ENCODE measurements around the gene ROR1. TPM values are rescaled to one million over a fixed set of nuclear protein-coding genes. Genes with fewer than 3 reads are reported as not detected.

Gene ROR1
- total RNA-seq, 1 donor from 2014 or later = 0.26 TPM

- no peak for TF ChIP-seq CTCF (IDR thresholded peaks at IDR 0.05; ENCODE audit: insufficient read depth, low read length, severe bottlenecking)
- FAIRE-seq (no peak), DNase-seq (ENCODE audit: low read depth) (no peak)
- no peaks in the 10 kb centered on the region for H3K36me3 ChIP-seq (ENCODE audit: control insufficient read depth, insufficient read depth, low read length)
- H3K4me3 ChIP-seq (ENCODE audit: low read depth, low read length) = no peak overlapping the region
- H3K27me3 ChIP-seq (ENCODE audit: control insufficient read depth, insufficient read depth, low read length) = no peaks in the 10 kb centered on the region
These were observed 281.5 kb downstream of the ROR1 start for GRCh38 chr1:64055310-64055709.

- FAIRE-seq (no peak), DNase-seq (ENCODE audit: low read depth) (no peak)
- no peaks in the 10 kb centered on the region for H3K27me3 ChIP-seq (ENCODE audit: control insufficient read depth, insufficient read depth, low read length)
- H3K4me3 ChIP-seq (ENCODE audit: low read depth, low read length) = no peak overlapping the region
- H3K36me3 ChIP-seq (ENCODE audit: control insufficient read depth, insufficient read depth, low read length) = no peaks in the 10 kb centered on the region
- TF ChIP-seq CTCF (IDR thresholded peaks at IDR 0.05; ENCODE audit: insufficient read depth, low read length, severe bottlenecking) = no peak
These were observed 285.7 kb downstream of the ROR1 start for GRCh38 chr1:64059556-64059955.

GRCh38 chr1:64060611-64061302 is 286.9 kb downstream of the ROR1 start:
- TF ChIP-seq CTCF (IDR thresholded peaks at IDR 0.05; ENCODE audit: insufficient read depth, low read length, severe bottlenecking) = no peak
- FAIRE-seq (no peak), DNase-seq (ENCODE audit: low read depth) (no peak)

GRCh38 chr1:64061430-64062104 is 287.8 kb downstream of the ROR1 start:
- H3K36me3 ChIP-seq (ENCODE audit: control insufficient read depth, insufficient read depth, low read length) = no peaks in the 10 kb centered on the region
- TF ChIP-seq CTCF (IDR thresholded peaks at IDR 0.05; ENCODE audit: insufficient read depth, low read length, severe bottlenecking) = no peak
- no peaks in the 10 kb centered on the region for H3K27me3 ChIP-seq (ENCODE audit: control insufficient read depth, insufficient read depth, low read length)
- FAIRE-seq = no peak
- DNase-seq (ENCODE audit: low read depth) = no peak
- H3K4me3 ChIP-seq (ENCODE audit: low read depth, low read length) = no peak overlapping the region

More at GRCh38 chr1:64060611-64061302, 286.9 kb downstream of the ROR1 start:
- Histone ChIP-seq H3K4me3 (ENCODE audit: low read depth, low read length) (no peak overlapping the region), H3K27me3 (ENCODE audit: control insufficient read depth, insufficient read depth, low read length) (no peaks in the 10 kb centered on the region), H3K36me3 (ENCODE audit: control insufficient read depth, insufficient read depth, low read length) (no peaks in the 10 kb centered on the region)

- DNase-seq (ENCODE audit: low read depth) (no peak), FAIRE-seq (no peak)
- H3K27me3 ChIP-seq (ENCODE audit: control insufficient read depth, insufficient read depth, low read length) = no peaks in the 10 kb centered on the region
- H3K4me3 ChIP-seq (ENCODE audit: low read depth, low read length) = no peak overlapping the region
- TF ChIP-seq CTCF (IDR thresholded peaks at IDR 0.05; ENCODE audit: insufficient read depth, low read length, severe bottlenecking) = no peak
- no peaks in the 10 kb centered on the region for H3K36me3 ChIP-seq (ENCODE audit: control insufficient read depth, insufficient read depth, low read length)
These were observed 288.7 kb downstream of the ROR1 start for GRCh38 chr1:64062529-64062928.
